GM23248 (cell line): ENCODE measurements around the gene APLF.

Experiments used
- EZH2 ChIP-seq: fragments of 200-600 bp; sonication (generic); IDR thresholded peaks from 2 replicates; pipeline ENCODE4 v1.6.1; 2018; ENCODE audit warnings: antibody characterized with exemption, mild to moderate bottlenecking; ENCODE audit not compliant: insufficient read depth, poor library complexity, severe bottlenecking
- EZH2phosphoT487 ChIP-seq: fragments of 200-600 bp; sonication (generic); IDR thresholded peaks from 2 replicates; pipeline ENCODE4 v1.6.1; 2018; ENCODE audit warnings: antibody characterized with exemption, moderate library complexity, mild to moderate bottlenecking, low read depth; ENCODE audit not compliant: insufficient read depth

DNA sequence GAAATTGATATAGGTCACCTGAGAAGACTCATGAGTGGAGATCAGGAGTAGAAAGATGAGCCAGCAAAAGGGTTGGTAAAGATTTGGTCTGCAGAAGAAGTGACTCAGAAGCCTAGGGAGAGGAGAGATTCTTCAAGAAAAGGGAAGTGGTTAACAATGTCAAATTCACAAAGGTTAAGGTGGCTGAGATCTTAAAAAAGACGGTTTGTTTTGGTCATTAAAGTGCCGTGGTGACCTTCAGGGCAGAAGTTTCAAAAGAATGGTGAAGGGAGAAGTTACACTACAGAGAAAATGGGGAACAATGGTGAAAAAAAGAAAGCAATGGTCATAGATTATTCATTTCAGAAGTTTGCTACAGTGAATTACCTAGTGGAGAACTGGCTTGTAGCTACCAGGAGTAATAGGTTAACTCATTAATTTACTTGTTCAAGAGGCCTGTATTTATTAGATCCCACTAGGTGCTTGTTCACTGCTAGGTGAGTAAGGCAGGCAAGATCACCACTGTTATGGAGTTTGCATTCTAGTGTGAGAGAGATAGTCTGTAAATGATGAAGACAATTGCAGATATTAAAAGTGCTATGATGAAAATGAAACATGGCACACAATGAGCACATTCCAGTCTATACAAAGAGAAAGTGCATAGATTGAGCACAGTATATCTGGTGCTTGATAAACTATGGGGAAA, 43.3 kb upstream of the APLF start:
- TF ChIP-seq EZH2 (no peak), EZH2phosphoT487 (no peak)
